OCI-LY3 (cell line): Measurements from ENCODE around the gene RNF5.

Experiments used
- H2AFZ ChIP-seq: fragments of 200-600, 300-600 bp; shearing (Covaris generic); 2 replicates; pipeline ENCODE4 v1.6.0; 2014; ENCODE audit warnings: antibody characterized with exemption, low read depth, low read length
- H3K27ac ChIP-seq: fragments of 200-600, 300-600 bp; sonication (generic); 2 replicates; pipeline ENCODE4 v1.5.1; 2014; ENCODE audit warnings: mild to moderate bottlenecking, low read length, moderate library complexity, mixed read lengths
- H3K27me3 ChIP-seq: fragments of 200-600, 300-600 bp; sonication (generic); 2 replicates; pipeline ENCODE4 v1.6.1; 2014; ENCODE audit warnings: low read depth, low read length, mixed read lengths
- H3K36me3 ChIP-seq: fragments of 200-600, 300-600 bp; sonication (generic); replicated peaks from 2 replicates; pipeline ENCODE3; 2014; ENCODE audit warnings: low read depth, low read length, mixed read lengths
- H3K4me1 ChIP-seq: fragments of 300-600, 200-600 bp; sonication (generic); 2 replicates; pipeline ENCODE4 v1.6.1; 2014; ENCODE audit warnings: low read length, mixed read lengths
- H3K4me2 ChIP-seq: fragments of 200-600, 300-600 bp; sonication (generic); 2 replicates; pipeline ENCODE4 v1.6.1; 2014; ENCODE audit warnings: low read length, mixed read lengths
- H3K4me3 ChIP-seq: fragments of 300-600, 200-600 bp; sonication (generic); 2 replicates; pipeline ENCODE4 v1.5.1; 2014; ENCODE audit warnings: antibody characterized with exemption, mild to moderate bottlenecking, low read length, moderate library complexity
- H3K79me2 ChIP-seq: fragments of 300-600, 200-600 bp; shearing (Covaris generic); 2 replicates; pipeline ENCODE4 v1.6.1; 2014; ENCODE audit warnings: mild to moderate bottlenecking, low read length, mixed read lengths
- H3K9ac ChIP-seq: fragments of 300-600, 200-600 bp; shearing (Covaris generic); 2 replicates; pipeline ENCODE4 v1.6.0; 2014; ENCODE audit warnings: mild to moderate bottlenecking, low read length, moderate library complexity
- H3K9me3 ChIP-seq: fragments of 200-600, 300-600 bp; shearing (Covaris generic); 2 replicates; pipeline ENCODE4 v1.6.1; 2014; ENCODE audit warnings: low read length, mixed read lengths; ENCODE audit not compliant: insufficient read depth
- H4K20me1 ChIP-seq: fragments of 200-600, 300-600 bp; sonication (generic); 2 replicates; pipeline ENCODE4 v1.6.1; 2016; ENCODE audit warnings: low read length, mixed read lengths; ENCODE audit not compliant: insufficient read depth
- EZH2phosphoT487 ChIP-seq: fragments of 200-600 bp; shearing (Covaris generic); IDR thresholded peaks from 2 replicates; pipeline ENCODE4 v1.6.1; 2018; ENCODE audit warnings: antibody characterized with exemption, mixed run types, low read depth
- TF ChIP-seq, protein P1 (sequence below): fragments of 200-600, 300-600 bp; sonication (generic); IDR thresholded peaks from 2 replicates; pipeline ENCODE4 v1.5.1; 2014; ENCODE audit warnings: antibody characterized with exemption, low read length, low read depth

Gene RNF5

DNA sequence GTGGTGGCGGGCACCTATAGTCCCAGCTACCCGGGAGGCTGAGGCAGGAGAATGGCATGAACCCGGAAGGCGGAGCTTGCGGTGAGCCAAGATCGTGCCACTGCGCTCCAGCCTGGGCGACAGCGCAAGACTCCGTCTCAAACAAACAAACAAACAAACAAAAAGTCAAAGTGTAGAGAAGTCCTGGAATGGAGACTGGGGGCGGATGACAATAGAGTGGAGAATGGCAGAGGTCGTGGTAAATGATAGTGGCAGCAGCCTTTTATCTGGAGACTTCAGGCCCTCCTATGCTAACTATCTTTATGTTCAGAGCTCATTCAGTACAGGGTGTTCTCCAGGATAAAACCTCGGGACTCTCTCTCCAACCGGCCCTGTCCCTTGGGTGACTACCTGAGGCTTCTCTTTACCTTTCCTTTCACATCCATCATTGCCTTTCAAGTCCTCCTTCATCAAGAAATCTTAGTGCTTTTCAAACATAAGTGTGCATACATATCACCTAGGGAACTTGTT, 46.7 kb upstream of the RNF5 start:
- H3K27me3 ChIP-seq = no peaks in the 10 kb centered on the region
- H3K4me1 ChIP-seq = peaks cover 18% of the 10 kb centered on the region
- H3K27ac ChIP-seq = no peak overlapping the region
- TF ChIP-seq EZH2phosphoT487 = no peak
- TF ChIP-seq, protein P1, sequence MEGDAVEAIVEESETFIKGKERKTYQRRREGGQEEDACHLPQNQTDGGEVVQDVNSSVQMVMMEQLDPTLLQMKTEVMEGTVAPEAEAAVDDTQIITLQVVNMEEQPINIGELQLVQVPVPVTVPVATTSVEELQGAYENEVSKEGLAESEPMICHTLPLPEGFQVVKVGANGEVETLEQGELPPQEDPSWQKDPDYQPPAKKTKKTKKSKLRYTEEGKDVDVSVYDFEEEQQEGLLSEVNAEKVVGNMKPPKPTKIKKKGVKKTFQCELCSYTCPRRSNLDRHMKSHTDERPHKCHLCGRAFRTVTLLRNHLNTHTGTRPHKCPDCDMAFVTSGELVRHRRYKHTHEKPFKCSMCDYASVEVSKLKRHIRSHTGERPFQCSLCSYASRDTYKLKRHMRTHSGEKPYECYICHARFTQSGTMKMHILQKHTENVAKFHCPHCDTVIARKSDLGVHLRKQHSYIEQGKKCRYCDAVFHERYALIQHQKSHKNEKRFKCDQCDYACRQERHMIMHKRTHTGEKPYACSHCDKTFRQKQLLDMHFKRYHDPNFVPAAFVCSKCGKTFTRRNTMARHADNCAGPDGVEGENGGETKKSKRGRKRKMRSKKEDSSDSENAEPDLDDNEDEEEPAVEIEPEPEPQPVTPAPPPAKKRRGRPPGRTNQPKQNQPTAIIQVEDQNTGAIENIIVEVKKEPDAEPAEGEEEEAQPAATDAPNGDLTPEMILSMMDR = no peak
- no peaks in the 10 kb centered on the region for H3K9me3 ChIP-seq
- H3K4me2 ChIP-seq = no peak overlapping the region
- H3K36me3 ChIP-seq = no peaks in the 10 kb centered on the region
- no peak overlapping the region for H3K4me3 ChIP-seq
- H4K20me1 ChIP-seq = no peaks in the 10 kb centered on the region
- H3K9ac ChIP-seq = no peak overlapping the region
- peaks cover 20% of the 10 kb centered on the region for H3K79me2 ChIP-seq
- H2AFZ ChIP-seq = no peak overlapping the region

DNA sequence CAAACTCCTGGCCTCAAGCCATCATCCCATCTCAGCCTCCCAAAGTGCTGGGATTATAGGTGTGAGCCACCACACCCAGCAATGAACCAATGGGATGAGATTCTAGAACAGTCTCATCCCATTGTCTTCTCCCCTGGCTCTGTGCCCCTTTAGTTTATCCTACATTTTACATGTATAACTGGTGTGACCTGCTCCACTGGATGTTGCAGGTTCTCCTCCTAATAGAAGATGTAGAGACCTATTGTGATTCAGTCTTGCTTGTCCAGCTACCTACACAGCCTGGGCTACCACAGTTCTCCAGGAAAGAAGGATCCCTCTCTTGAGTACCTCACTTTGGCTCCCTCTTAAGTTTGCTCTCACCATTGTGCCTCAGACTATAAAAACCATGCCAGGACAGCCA, 46.1 kb upstream of the RNF5 start:
- Histone ChIP-seq H3K9ac (no peak overlapping the region), H2AFZ (no peak overlapping the region), H3K4me2 (no peak overlapping the region), H3K4me1 (peaks cover 14% of the 10 kb centered on the region), H3K79me2 (peaks cover 16% of the 10 kb centered on the region), H3K9me3 (no peaks in the 10 kb centered on the region), H3K27ac (no peak overlapping the region), H3K36me3 (no peaks in the 10 kb centered on the region), H4K20me1 (no peaks in the 10 kb centered on the region), H3K4me3 (no peak overlapping the region), H3K27me3 (no peaks in the 10 kb centered on the region)
- TF ChIP-seq EZH2phosphoT487 = no peak
- TF ChIP-seq, protein P1 = no peak

DNA sequence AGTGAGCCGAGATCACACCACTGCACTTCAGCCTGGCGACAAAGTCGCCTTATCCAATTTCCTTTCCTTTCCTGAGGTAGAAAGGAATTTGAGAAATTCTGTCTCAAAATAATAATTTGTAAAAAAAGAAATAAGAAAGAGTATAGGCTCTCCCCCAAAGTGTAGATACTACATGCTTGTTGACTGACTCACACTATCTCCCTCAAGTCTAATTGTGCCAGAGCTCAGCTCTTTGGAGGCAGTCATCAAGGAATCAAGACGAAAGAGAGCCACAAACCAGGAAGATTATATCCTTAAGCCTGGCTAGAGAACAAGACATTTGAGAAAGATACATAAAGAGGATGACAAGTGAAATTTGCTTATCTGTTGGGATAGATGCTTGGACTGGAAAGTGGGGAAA, 44.4 kb upstream of the RNF5 start:
- peaks cover 7% of the 10 kb centered on the region; the same call in 1 of the 2 replicates for H3K79me2 ChIP-seq
- no peak overlapping the region for H3K9ac ChIP-seq
- H3K4me2 ChIP-seq = no peak overlapping the region
- H3K4me1 ChIP-seq = peaks cover 7% of the 10 kb centered on the region
- H3K36me3 ChIP-seq = no peaks in the 10 kb centered on the region
- H3K27me3 ChIP-seq = no peaks in the 10 kb centered on the region
- no peak overlapping the region for H3K27ac ChIP-seq
- no peak overlapping the region for H3K4me3 ChIP-seq
- H2AFZ ChIP-seq = no peak overlapping the region
- no peak for TF ChIP-seq EZH2phosphoT487
- TF ChIP-seq, protein P1 = no peak
- H4K20me1 ChIP-seq = no peaks in the 10 kb centered on the region
- H3K9me3 ChIP-seq = no peaks in the 10 kb centered on the region

DNA sequence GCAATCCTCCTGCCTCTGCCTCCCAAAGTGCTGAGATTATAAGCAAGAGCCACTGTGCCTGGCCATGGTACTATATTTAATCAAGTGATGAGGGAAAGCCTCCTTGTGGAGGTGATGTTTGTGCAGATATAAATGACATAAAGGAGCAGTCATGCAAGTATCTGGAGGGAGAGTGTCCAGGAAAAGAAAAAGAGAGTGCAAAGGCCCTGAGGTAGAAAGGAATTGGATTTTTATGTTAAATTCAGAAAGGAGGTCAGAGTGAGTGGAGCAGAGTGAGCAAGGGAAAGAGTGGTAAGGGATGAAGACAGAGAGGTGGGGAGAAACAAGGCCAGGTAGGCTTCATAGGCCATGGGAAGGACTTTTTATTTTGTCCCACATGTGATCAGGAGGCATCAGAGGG, 40.8 kb upstream of the RNF5 start:
- Histone ChIP-seq H3K4me2 (no peak overlapping the region), H3K27me3 (no peaks in the 10 kb centered on the region), H3K4me1 (no peaks in the 10 kb centered on the region; the same call in 1 of the 2 replicates), H3K9ac (no peak overlapping the region), H3K36me3 (no peaks in the 10 kb centered on the region), H3K4me3 (no peak overlapping the region), H3K79me2 (no peaks in the 10 kb centered on the region), H2AFZ (no peak overlapping the region), H3K27ac (no peak overlapping the region), H3K9me3 (no peaks in the 10 kb centered on the region), H4K20me1 (no peaks in the 10 kb centered on the region)
- TF ChIP-seq, protein P1 = no peak
- TF ChIP-seq EZH2phosphoT487 = no peak
